Liver (tissue), 9 donors: ENCODE measurements around the gene GRIFIN. TPM values are rescaled to one million over a fixed set of nuclear protein-coding genes. Genes with fewer than 3 reads are reported as not detected.

Source experiments
- DNase-seq: peaks from one replicate; pipeline ENCODE4 v3.0.0-alpha.2; 2017; ENCODE audit warnings: low spot score
- H3K27ac ChIP-seq, 2 donors: one replicate each; pipeline ENCODE4 v1.7.0; 2013; ENCODE audit warnings: inconsistent platforms in 2 of 2, low read length in 2 of 2, control low read depth in 1 of 2, low read depth in 1 of 2, mild to moderate bottlenecking in 1 of 2
- H3K27me3 ChIP-seq, 4 donors: one replicate each; pipeline versions ENCODE4 v1.6.1 to v1.7.0; 2013; ENCODE audit warnings: low read length in 3 of 4, inconsistent platforms in 1 of 4, mild to moderate bottlenecking in 1 of 4, moderate library complexity in 1 of 4; ENCODE audit not compliant: control insufficient read depth in 4 of 4, insufficient read depth in 4 of 4
- H3K36me3 ChIP-seq, 4 donors: one replicate each; pipeline versions ENCODE4 v1.6.1 to v1.7.0; 2013; ENCODE audit warnings: low read length in 3 of 4, mild to moderate bottlenecking in 3 of 4, low read depth in 1 of 4, moderate library complexity in 1 of 4; ENCODE audit not compliant: control insufficient read depth in 4 of 4, insufficient read depth in 3 of 4
- H3K4me1 ChIP-seq, 4 donors: one replicate each; pipeline versions ENCODE4 v1.6.1 to v1.7.0; 2013; ENCODE audit warnings: low read length in 3 of 4, mild to moderate bottlenecking in 3 of 4, moderate library complexity in 1 of 4; ENCODE audit not compliant: control insufficient read depth in 4 of 4, insufficient read depth in 4 of 4
- H3K4me3 ChIP-seq, 3 donors: one replicate each; pipeline versions ENCODE4 v1.6.1 to v1.7.0; 2013; ENCODE audit warnings: low read length in 3 of 3, control low read depth in 1 of 3, low read depth in 1 of 3, mild to moderate bottlenecking in 1 of 3
- H3K9ac ChIP-seq, 2 donors: one replicate each; pipeline ENCODE4 v1.7.0; 2013; ENCODE audit warnings: low read length in 2 of 2, mild to moderate bottlenecking in 2 of 2, moderate library complexity in 2 of 2, control low read depth in 1 of 2, low read depth in 1 of 2
- H3K9me3 ChIP-seq, 4 donors: one replicate each; pipeline versions ENCODE4 v1.6.1 to v1.7.0; 2013; ENCODE audit warnings: low read length in 3 of 4; ENCODE audit not compliant: control insufficient read depth in 4 of 4
- EGR1 ChIP-seq, 2 donors: IDR thresholded peaks; 2 replicates each; pipeline ENCODE4 v1.6.1; 2016 to 2018; ENCODE audit warnings: antibody characterized with exemption in 2 of 2, low read depth in 2 of 2
- FOXA2 ChIP-seq: IDR thresholded peaks from 2 replicates; pipeline ENCODE4 v1.6.1; 2016; ENCODE audit warnings: antibody characterized with exemption
- HNF4G ChIP-seq: IDR thresholded peaks from 2 replicates; pipeline ENCODE4 v1.6.1; 2016; ENCODE audit warnings: antibody characterized with exemption
- MAX ChIP-seq: IDR thresholded peaks from 2 replicates; pipeline ENCODE4 v1.6.1; 2016; ENCODE audit warnings: antibody characterized with exemption
- REST ChIP-seq: IDR thresholded peaks from 2 replicates; pipeline ENCODE4 v1.6.1; 2016; ENCODE audit warnings: antibody characterized with exemption, mild to moderate bottlenecking
- RXRA ChIP-seq, 2 donors: IDR thresholded peaks; 2 replicates each; pipeline ENCODE4 v1.6.1; 2017 to 2018; ENCODE audit warnings: antibody characterized with exemption in 2 of 2, mild to moderate bottlenecking in 1 of 2
- TAF1 ChIP-seq: conservative IDR thresholded peaks from 2 replicates; pipeline ENCODE4 v1.6.1; 2016; ENCODE audit warnings: antibody characterized with exemption, mild to moderate bottlenecking
- YY1 ChIP-seq: IDR thresholded peaks from 2 replicates; pipeline ENCODE4 v1.6.1; 2016; ENCODE audit warnings: antibody characterized with exemption, mild to moderate bottlenecking
- ZBTB33 ChIP-seq: IDR thresholded peaks from 2 replicates; pipeline ENCODE4 v1.6.1; 2016; ENCODE audit warnings: antibody characterized with exemption
- WGBS: extraction: QIAGEN DNeasy Blood & Tissue Kit; methylation state at CpG from one replicate; pipeline ENCODE4 v1.1.7; 2013; 5-methylcytosine and 5-hydroxymethylcytosine counted together
- polyA plus RNA-seq, 2 donors: library from polyadenylated mRNA; stranded (reverse) in 1 of 2; unstranded in 1 of 2; fragments of 200-250 nt in 1 of 2; fragments of >200 nt in 1 of 2; fragmentation: Nextera tagmentation in 1 of 2; extraction: Ambion mirVana in 1 of 2; gene quantifications; one replicate each; pipeline versions ENCODE4 v1.2.1 to v1.2.3, GENCODE V29; 2013 to 2015
- total RNA-seq, 2 donors: library from RNA; depleted of rRNA; stranded (reverse); fragments of >200 nt; gene quantifications; one replicate each; pipeline ENCODE4 v1.2.3, GENCODE V29; 2014
- donor health status: healthy.
- donor health status: healthy.
- donor health status: healthy.
- donor health status: healthy.
- donor health status: healthy.

The GRIFIN gene
- total and polyA plus RNA-seq, 4 donors: not detected

- no peak overlapping the region for H3K4me3 ChIP-seq
- no peaks in the 10 kb centered on the region for H3K36me3 ChIP-seq
- H3K4me1 ChIP-seq: no peaks in the 10 kb centered on the region
- H3K27ac ChIP-seq: no peak overlapping the region
- H3K27me3 ChIP-seq: no peaks in the 10 kb centered on the region
- no peaks in the 10 kb centered on the region for H3K9me3 ChIP-seq
- H3K9ac ChIP-seq: no peak overlapping the region
- TF ChIP-seq REST (no peak), RXRA (IDR thresholded peaks at IDR 0.05) (no peak), EGR1 (IDR thresholded peaks at IDR 0.05; ENCODE audit: low read depth in 2 of 2) (no peak), FOXA2 (no peak), ZBTB33 (no peak), HNF4G (no peak)
- 56% methylated on average over 25 of the region's 25 CpGs for WGBS
- no peak for DNase-seq
Observed at GRCh38 chr7:2497500-2498336, 21.5 kb upstream of the GRIFIN start.

GRCh38 chr7:2497065-2497464 is 20.9 kb upstream of the GRIFIN start:
- H3K27me3 ChIP-seq: no peaks in the 10 kb centered on the region
- DNase-seq: no peak
- over 99% methylated on average over 3 of the region's 3 CpGs for WGBS
- no peak for TF ChIP-seq MAX
- no peak for TF ChIP-seq EGR1 (IDR thresholded peaks at IDR 0.05; ENCODE audit: low read depth in 2 of 2)
- H3K9ac ChIP-seq: no peak overlapping the region
- H3K36me3 ChIP-seq: no peaks in the 10 kb centered on the region
- H3K4me3 ChIP-seq: no peak overlapping the region
- no peaks in the 10 kb centered on the region for H3K4me1 ChIP-seq
- H3K9me3 ChIP-seq: no peaks in the 10 kb centered on the region
- no peak overlapping the region for H3K27ac ChIP-seq

- Histone ChIP-seq H3K36me3 (no peaks in the 10 kb centered on the region), H3K9me3 (no peaks in the 10 kb centered on the region), H3K27ac (no peak overlapping the region), H3K4me3 (no peak overlapping the region), H3K9ac (no peak overlapping the region), H3K27me3 (no peaks in the 10 kb centered on the region), H3K4me1 (no peaks in the 10 kb centered on the region)
- WGBS: 86% methylated on average over 9 of the region's 9 CpGs
- no peak for DNase-seq
- no peak for TF ChIP-seq TAF1
- no peak for TF ChIP-seq ZBTB33
- no peak for TF ChIP-seq YY1
Observed at GRCh38 chr7:2496375-2496774, 20.2 kb upstream of the GRIFIN start.
